CD4-positive, alpha-beta T cell treated with Interleukin-4 for 4 hours (primary cell): ENCODE measurements around the gene SHC4.
"Not testable (repeated sequence)": the region's sequence is repeated elsewhere in the genome, so short reads cannot be mapped to it uniquely, and the experiment has no call there.

Experiments
- DNase-seq: peaks from one replicate; pipeline ENCODE4 v3.0.0-alpha.2; 2020

The SHC4 gene

DNA sequence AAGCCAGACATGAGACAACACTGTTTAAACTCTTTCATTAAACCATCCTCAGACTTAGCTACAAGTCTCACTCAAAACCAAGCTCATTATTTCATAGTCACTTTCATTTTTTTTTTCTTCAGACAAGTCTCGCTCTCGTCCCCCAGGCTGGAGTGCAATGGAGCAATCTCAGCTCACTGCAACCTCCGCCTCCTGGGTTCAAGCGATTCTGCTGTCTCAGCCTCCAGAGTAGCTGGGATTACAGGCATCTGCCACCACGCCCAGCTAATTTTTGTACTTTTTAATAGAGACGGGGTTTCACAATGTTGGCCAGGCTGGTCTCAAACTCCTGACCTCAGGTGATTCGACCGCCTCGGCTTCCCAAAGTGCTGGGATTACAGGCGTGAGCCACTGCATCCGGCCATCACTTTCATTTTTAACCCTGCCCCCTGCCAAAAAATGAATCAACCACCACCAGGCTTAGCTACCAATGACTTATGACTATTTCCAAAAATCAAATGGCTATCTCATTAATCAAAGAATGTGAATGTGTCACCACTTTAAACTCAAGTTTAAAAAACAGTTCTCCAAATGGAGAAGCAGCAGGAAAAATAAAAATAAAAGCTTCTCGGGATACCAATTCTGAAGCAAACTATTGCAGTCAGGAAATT, 173.1 kb downstream of the SHC4 start:
- not testable (repeated sequence) for DNase-seq

DNA sequence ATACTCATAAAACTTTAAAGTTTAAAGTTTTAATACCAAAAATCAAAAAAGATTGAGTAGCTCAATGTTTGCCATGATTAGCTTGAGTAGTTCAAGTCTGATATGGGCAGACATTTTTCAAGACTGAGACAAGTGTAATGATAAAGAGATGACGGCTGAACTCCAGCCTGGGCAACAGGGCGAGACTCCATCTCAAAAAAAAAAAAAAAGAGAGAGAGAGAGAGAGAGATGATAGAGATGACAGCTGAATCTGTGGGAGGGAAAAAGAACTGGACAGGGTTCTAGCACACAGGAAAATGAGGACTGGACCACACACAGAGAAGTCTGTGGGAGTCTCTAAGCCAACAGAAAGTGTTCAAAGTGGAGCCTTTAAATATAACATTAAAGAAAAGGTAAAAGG, 178.0 kb downstream of the SHC4 start:
- no peak for DNase-seq

DNA sequence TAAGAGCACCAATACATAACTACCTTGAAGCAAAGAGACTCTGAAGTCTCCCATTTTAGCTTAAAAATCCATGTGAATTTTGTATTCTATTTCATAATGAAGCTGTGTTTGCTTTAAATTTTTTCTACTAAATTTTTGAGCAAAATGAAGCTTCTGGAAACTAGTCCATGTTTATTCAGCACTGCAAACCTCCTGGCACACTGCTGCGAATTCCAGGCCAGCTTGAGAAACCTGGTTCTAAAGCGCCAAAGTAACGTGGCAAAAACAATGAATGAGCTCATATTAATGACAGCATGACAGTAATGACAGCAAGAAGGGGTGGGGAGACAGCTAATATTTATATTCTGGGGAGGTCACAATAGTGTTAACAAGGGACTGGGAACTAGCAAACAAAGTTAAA, 178.5 kb downstream of the SHC4 start:
- DNase-seq, result no peak

DNA sequence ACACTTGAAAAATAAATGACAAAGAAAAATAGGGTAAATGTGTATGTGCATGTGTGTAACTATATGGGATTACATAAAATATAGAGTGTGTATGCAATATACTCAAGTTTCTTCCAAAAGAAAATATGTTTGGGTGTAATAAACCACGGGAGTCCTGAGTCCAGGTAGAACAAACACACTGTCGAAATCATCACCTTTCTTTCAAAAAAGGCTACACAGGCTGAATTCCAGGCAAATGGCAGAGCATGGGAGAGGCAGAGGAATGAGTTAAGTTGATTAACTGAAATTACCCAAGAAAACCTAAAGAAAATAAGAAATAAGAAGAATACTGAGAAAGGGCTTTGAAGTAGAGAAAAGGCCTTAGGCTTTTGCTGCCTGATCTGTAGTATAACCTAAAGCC, 179.0 kb downstream of the SHC4 start:
- DNase-seq, result no peak

DNA sequence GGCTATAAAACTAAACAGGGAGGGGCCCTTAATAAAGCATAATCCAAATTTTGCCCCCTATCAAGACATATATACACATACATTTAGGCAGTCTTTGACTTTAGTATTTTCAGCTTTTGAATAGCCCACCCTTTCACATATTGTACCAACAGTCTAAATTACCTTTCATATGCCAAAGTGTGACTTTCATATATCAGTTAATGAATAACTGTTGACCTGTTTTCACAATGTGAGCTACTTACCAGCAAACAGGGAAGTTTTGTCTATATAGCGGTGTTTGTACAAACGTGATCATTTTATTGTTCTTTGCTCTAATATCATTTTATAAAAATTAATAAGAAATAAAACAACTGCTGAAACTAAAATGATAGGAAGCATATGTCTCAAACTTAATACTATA, 180.8 kb downstream of the SHC4 start:
- DNase-seq, result no peak

DNA sequence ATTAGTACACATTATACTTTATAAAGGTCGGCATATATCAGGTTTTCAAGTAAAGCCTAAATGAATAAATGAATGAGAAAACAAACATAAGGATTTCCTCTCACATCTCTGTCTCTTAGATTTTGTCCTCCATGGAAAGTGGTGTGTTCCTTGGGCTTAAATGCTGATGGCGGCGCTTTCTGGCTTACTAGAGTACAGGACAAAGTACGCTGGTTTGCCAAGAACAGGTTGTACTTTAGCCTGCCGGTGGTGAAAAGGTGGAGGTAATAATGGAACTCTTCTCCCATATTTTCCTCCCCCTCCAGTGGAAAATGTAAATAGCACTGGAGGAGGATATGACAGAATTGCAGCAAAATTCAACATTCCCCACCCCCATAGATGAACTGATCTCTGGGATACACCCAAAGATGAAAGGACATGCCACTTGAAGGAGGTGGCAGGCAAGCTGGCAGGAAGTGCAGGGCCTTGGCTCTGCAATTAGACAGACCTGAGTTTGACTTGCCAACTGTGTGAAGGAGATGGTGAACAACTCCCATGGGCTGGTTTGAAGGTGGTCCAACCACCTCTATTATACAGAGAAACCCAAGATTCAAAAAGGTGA, 182.1 kb downstream of the SHC4 start:
- no peak for DNase-seq

DNA sequence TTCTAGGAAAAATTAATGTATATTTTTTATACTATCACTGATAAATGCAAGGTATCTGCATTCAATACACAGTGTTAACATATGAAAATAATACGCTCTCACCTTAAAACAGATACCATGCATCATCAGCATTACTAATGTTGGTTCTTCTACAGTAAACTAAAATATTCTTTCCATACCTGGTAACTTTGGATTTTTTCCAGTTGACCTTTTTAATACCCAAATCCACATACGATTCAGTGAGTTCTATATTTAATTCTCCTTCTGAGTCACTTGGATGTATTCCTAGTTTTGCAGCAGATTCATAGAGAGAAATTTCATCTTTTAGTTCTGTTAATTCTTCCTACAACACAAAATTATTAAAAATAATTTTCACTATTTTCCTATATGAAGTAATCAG, 182.7 kb downstream of the SHC4 start:
- DNase-seq, result no peak

DNA sequence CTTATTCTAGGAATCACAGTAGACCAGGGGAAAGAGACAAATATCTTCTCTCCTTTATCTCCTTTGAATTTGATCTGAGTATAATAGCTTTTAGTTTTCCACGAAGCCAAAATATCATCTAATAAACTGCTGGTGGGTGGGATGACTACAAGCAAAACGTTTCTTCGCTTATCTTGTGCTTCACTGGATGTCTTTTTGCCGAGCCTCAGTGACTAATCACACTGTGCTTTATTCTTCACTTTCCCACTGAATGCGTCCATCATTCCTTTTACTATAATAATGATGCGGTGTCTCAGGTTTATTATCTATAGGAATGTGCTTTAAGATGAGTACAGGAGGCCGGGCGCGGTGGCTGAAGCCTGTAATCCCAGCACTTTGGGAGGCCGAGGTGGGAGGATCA, 185.4 kb downstream of the SHC4 start:
- DNase-seq, result no peak

DNA sequence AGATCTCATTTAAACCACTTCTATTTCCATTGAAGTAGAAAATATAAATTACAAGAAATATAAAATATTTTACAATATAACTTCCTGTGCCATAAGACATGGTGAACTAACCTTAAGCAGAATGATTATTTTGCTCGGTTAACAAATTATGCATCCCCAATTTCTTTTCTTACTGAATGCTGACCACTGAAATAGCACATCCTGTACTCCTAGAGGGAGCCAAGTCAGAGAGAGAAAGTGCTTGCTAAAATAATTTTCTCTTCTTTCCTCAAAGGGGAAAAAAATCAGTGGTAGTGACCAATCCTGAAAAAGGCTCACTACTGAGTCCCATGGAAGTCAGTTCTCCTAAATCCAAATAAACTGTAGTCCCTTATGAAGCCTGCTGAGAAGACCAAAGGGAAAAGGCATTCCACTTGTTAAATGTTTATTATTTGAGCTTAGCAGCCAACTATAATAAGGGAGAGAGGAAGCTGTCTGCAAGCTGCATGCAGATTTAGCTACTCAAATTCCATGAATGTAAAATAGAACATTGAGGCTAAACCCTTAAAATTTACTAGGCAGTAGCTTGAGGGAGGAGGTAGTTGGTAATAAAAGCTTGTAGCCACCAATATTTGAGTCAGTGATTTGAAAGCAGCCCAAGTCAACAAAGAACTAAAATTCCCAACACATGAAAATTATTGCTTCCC, 185.9 kb downstream of the SHC4 start:
- no peak for DNase-seq

DNA sequence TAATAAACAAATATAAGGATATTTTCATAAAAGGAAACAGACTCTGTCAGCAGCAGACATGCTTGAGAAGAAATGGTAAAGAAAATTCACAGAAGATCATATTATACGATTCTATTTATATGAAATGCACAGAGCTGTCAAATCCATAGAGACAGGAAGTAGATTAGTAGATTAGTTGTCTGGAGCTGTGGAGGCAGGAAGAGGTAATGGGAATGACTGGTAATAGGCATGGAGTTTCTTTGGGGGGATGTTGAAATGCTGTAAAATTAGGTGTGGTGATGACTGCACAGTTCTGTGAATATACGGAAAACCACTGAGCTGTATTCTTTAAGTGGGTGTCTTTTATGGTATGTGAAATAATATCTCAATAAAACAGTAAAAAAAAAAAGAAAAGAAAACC, 188.2 kb downstream of the SHC4 start:
- DNase-seq, result no peak

DNA sequence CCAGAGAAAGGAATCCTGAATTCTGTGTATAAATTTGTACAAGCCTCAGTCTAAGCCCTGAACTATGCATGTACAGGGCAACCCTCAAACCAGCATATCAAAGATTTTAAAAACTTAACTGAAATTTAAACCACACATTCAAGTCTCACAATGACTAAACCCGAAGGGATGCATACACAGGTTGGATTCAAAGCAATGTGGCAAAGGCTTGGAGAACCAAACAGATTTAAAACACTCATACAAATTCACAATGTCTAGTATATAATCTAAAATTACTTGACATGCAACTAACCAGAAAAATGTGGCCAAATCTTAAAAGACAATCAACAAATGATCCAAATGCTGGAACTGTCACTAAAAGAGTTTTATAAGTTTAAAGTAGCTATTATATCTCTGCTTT, 189.2 kb downstream of the SHC4 start:
- DNase-seq, result no peak
